Loucy (cell line): ENCODE results near the gene RAD51B.

Source experiments
- H2AFZ ChIP-seq: fragments of 200-600 bp; sonication (generic); 2 replicates; pipeline ENCODE4 v1.6.0; 2016; ENCODE audit warnings: antibody characterized with exemption, mild to moderate bottlenecking, low read length, moderate library complexity
- H3F3A ChIP-seq: fragments of 200-600 bp; 2 replicates; pipeline ENCODE4 v1.6.0; 2016; ENCODE audit warnings: antibody characterized with exemption, low read depth, mild to moderate bottlenecking
- H3K27me3 ChIP-seq: fragments of 200-600 bp; sonication (generic); 2 replicates; pipeline ENCODE4 v1.6.1; 2014; ENCODE audit warnings: low read length, mild to moderate bottlenecking; ENCODE audit not compliant: insufficient read depth, poor library complexity, severe bottlenecking
- H3K36me3 ChIP-seq: fragments of 200-600 bp; sonication (generic); 2 replicates; pipeline ENCODE4 v1.6.1; 2016; ENCODE audit warnings: low read length; ENCODE audit not compliant: insufficient read depth
- H3K4me1 ChIP-seq: fragments of 200-600 bp; sonication (generic); 2 replicates; pipeline ENCODE4 v1.5.1; 2014; ENCODE audit warnings: low read length, mild to moderate bottlenecking; ENCODE audit not compliant: insufficient read depth, poor library complexity, severe bottlenecking
- H3K4me2 ChIP-seq: fragments of 200-600 bp; sonication (generic); 2 replicates; pipeline ENCODE4 v1.6.0; 2014; ENCODE audit warnings: antibody characterized with exemption, low read length, low read depth, mild to moderate bottlenecking; ENCODE audit not compliant: poor library complexity, severe bottlenecking
- H3K4me3 ChIP-seq: fragments of 200-600 bp; sonication (generic); 2 replicates; pipeline ENCODE4 v1.5.1; 2014; ENCODE audit warnings: low read length, mild to moderate bottlenecking, mixed read lengths; ENCODE audit not compliant: poor library complexity, severe bottlenecking
- H3K79me2 ChIP-seq: fragments of 200-600 bp; sonication (generic); 2 replicates; pipeline ENCODE4 v1.6.1; 2014; ENCODE audit warnings: low read length; ENCODE audit not compliant: insufficient read depth
- H3K9ac ChIP-seq: fragments of 200-600 bp; sonication (generic); 2 replicates; pipeline ENCODE4 v1.6.0; 2014; ENCODE audit warnings: mild to moderate bottlenecking, low read depth, low read length, moderate library complexity; ENCODE audit not compliant: poor library complexity, severe bottlenecking
- H3K9me2 ChIP-seq: fragments of 200-600 bp; sonication (generic); replicated peaks from 2 replicates; pipeline ENCODE4 v1.6.1; 2016; ENCODE audit warnings: low read depth, low read length, mixed read lengths
- H3K9me3 ChIP-seq: fragments of 200-600 bp; sonication (generic); 2 replicates; pipeline ENCODE4 v1.6.1; 2014; ENCODE audit warnings: mild to moderate bottlenecking, antibody characterized with exemption, low read length, low read depth; ENCODE audit not compliant: insufficient read depth
- H4K20me1 ChIP-seq: fragments of 200-600 bp; sonication (generic); 2 replicates; pipeline ENCODE4 v1.6.0; 2014; ENCODE audit warnings: antibody characterized with exemption, low read length, mild to moderate bottlenecking; ENCODE audit not compliant: insufficient read depth, poor library complexity, severe bottlenecking
- EZH2phosphoT487 ChIP-seq: fragments of 200-600 bp; IDR thresholded peaks from 2 replicates; pipeline ENCODE4 v1.6.1; 2018; ENCODE audit warnings: antibody characterized with exemption, mild to moderate bottlenecking, moderate library complexity, borderline replicate concordance
- TF ChIP-seq, protein P1 (sequence below): fragments of 200-600 bp; sonication (generic); conservative IDR thresholded peaks from 2 replicates; pipeline ENCODE4 v1.5.1; 2014; ENCODE audit warnings: mild to moderate bottlenecking, antibody characterized with exemption, low read length

Gene RAD51B

GRCh38 chr14:68473794-68474193 is 654.2 kb downstream of the RAD51B start:
- Histone ChIP-seq H2AFZ (no peak overlapping the region), H4K20me1 (no peaks in the 10 kb centered on the region), H3K9ac (no peak overlapping the region), H3K9me3 (no peaks in the 10 kb centered on the region), H3K9me2 (no peaks in the 10 kb centered on the region), H3K79me2 (no peaks in the 10 kb centered on the region), H3K27me3 (no peaks in the 10 kb centered on the region), H3F3A (no peaks in the 10 kb centered on the region), H3K4me1 (peaks cover 16% of the 10 kb centered on the region), H3K4me2 (no peak overlapping the region), H3K36me3 (no peaks in the 10 kb centered on the region), H3K4me3 (no peak overlapping the region)
- TF ChIP-seq, protein P1, sequence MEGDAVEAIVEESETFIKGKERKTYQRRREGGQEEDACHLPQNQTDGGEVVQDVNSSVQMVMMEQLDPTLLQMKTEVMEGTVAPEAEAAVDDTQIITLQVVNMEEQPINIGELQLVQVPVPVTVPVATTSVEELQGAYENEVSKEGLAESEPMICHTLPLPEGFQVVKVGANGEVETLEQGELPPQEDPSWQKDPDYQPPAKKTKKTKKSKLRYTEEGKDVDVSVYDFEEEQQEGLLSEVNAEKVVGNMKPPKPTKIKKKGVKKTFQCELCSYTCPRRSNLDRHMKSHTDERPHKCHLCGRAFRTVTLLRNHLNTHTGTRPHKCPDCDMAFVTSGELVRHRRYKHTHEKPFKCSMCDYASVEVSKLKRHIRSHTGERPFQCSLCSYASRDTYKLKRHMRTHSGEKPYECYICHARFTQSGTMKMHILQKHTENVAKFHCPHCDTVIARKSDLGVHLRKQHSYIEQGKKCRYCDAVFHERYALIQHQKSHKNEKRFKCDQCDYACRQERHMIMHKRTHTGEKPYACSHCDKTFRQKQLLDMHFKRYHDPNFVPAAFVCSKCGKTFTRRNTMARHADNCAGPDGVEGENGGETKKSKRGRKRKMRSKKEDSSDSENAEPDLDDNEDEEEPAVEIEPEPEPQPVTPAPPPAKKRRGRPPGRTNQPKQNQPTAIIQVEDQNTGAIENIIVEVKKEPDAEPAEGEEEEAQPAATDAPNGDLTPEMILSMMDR: no peak
- TF ChIP-seq EZH2phosphoT487: no peak

- H3K27me3 ChIP-seq: no peaks in the 10 kb centered on the region
- no peaks in the 10 kb centered on the region for H3F3A ChIP-seq
- no peak overlapping the region for H3K4me3 ChIP-seq
- no peaks in the 10 kb centered on the region for H3K79me2 ChIP-seq
- H4K20me1 ChIP-seq: no peaks in the 10 kb centered on the region
- H3K9ac ChIP-seq: no peak overlapping the region
- no peaks in the 10 kb centered on the region for H3K9me2 ChIP-seq
- no peaks in the 10 kb centered on the region for H3K9me3 ChIP-seq
- no peaks in the 10 kb centered on the region for H3K36me3 ChIP-seq
- H3K4me1 ChIP-seq: peaks cover 14% of the 10 kb centered on the region
- TF ChIP-seq EZH2phosphoT487: no peak
- TF ChIP-seq, protein P1: no peak
- H2AFZ ChIP-seq: no peak overlapping the region
- H3K4me2 ChIP-seq: no peak overlapping the region
Observed at GRCh38 chr14:68474741-68475140, 655.2 kb downstream of the RAD51B start.

DNA sequence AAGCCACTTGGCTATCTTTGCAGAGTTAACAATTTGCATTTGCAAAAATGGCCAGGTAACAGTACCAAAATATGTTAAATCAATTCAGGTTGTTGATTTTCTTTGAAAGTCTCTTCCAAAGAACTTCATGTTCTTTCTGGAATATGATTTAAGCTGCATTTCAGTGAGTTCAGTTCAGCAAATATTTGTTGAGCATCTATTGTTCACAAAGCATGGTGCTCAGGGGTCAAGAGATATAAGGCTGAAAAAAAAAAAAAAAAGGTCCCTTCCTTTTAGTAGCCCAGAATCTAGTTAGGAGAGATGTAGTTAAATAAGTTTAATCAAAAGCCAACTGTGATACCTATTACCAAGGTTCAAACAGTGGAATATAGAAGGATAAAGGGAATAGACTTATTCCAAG is 656.2 kb downstream of the RAD51B start:
- TF ChIP-seq EZH2phosphoT487: no peak
- TF ChIP-seq, protein P1: no peak
- no peak overlapping the region for H2AFZ ChIP-seq
- no peaks in the 10 kb centered on the region for H4K20me1 ChIP-seq
- H3K9ac ChIP-seq: no peak overlapping the region
- no peaks in the 10 kb centered on the region for H3K9me3 ChIP-seq
- H3F3A ChIP-seq: no peaks in the 10 kb centered on the region
- no peaks in the 10 kb centered on the region for H3K27me3 ChIP-seq
- no peaks in the 10 kb centered on the region for H3K79me2 ChIP-seq
- H3K36me3 ChIP-seq: no peaks in the 10 kb centered on the region
- no peaks in the 10 kb centered on the region for H3K9me2 ChIP-seq
- H3K4me3 ChIP-seq: no peak overlapping the region
- H3K4me1 ChIP-seq: peaks cover 14% of the 10 kb centered on the region
- H3K4me2 ChIP-seq: no peak overlapping the region
